Measurements from ENCODE around the gene RBM17.
"Not testable (repeated sequence)": the region's sequence is repeated elsewhere in the genome, so short reads cannot be mapped to it uniquely, and the experiment has no call there.

The RBM17 gene

GRCh38 chr10:6102128-6102527 lies 13.3 kb downstream of the RBM17 start:
- peaks cover 55% of the 10 kb centered on the region for H4K20me1 ChIP-seq (ENCODE audit: insufficient read depth, low read length)
- no peaks in the 10 kb centered on the region for H3K9me3 ChIP-seq (ENCODE audit: insufficient read depth, low read length, severe bottlenecking)
- H3K79me2 ChIP-seq (ENCODE audit: insufficient read depth, low read length) = peaks cover 75% of the 10 kb centered on the region
- no peak overlapping the region for H3K9ac ChIP-seq (ENCODE audit: low read depth, low read length)
- ATAC-seq (ENCODE audit: insufficient read depth, low read depth) (no peak), DNase-seq (no peak)
- H2AFZ ChIP-seq (ENCODE audit: low read depth, low read length) = no peak overlapping the region
- no peak overlapping the region for H3K4me3 ChIP-seq (ENCODE audit: low read depth in 1 of 2, low read length in 2 of 2)
- peaks cover 95% of the 10 kb centered on the region for H3K36me3 ChIP-seq (ENCODE audit: insufficient read depth, low read length)
- H3K4me1 ChIP-seq (ENCODE audit: insufficient read depth, low read length) = no peaks in the 10 kb centered on the region
- TF ChIP-seq EZH2 (IDR thresholded peaks at IDR 0.05; ENCODE audit: borderline replicate concordance, low read depth, low read length, severe bottlenecking) (no peak), CTCF (IDR thresholded peaks at IDR 0.05; ENCODE audit: borderline replicate concordance, extremely low read depth, low read length, poor library complexity, severe bottlenecking) (no peak)
- H3K27ac ChIP-seq (ENCODE audit: low read length) = no peak overlapping the region
- H3K4me2 ChIP-seq (ENCODE audit: insufficient read depth, low read length) = no peak overlapping the region
- H3K27me3 ChIP-seq (ENCODE audit: insufficient read depth, low read length, poor library complexity) = no peaks in the 10 kb centered on the region

- DNase-seq (no peak), ATAC-seq (ENCODE audit: insufficient read depth, low read depth) (no peak)
- H3K27me3 ChIP-seq (ENCODE audit: insufficient read depth, low read length, poor library complexity) = no peaks in the 10 kb centered on the region
- TF ChIP-seq EZH2 (IDR thresholded peaks at IDR 0.05; ENCODE audit: borderline replicate concordance, low read depth, low read length, severe bottlenecking) (no peak), CTCF (IDR thresholded peaks at IDR 0.05; ENCODE audit: borderline replicate concordance, extremely low read depth, low read length, poor library complexity, severe bottlenecking) (no peak)
- H3K27ac ChIP-seq (ENCODE audit: low read length) = no peak overlapping the region; the same call in 1 of the 2 replicates
- H4K20me1 ChIP-seq (ENCODE audit: insufficient read depth, low read length) = peaks cover 43% of the 10 kb centered on the region
- no peak overlapping the region for H2AFZ ChIP-seq (ENCODE audit: low read depth, low read length)
- H3K9ac ChIP-seq (ENCODE audit: low read depth, low read length) = no peak overlapping the region
- H3K4me1 ChIP-seq (ENCODE audit: insufficient read depth, low read length) = no peaks in the 10 kb centered on the region
- peaks cover 93% of the 10 kb centered on the region for H3K36me3 ChIP-seq (ENCODE audit: insufficient read depth, low read length)
- H3K4me2 ChIP-seq (ENCODE audit: insufficient read depth, low read length) = no peak overlapping the region
- no peak overlapping the region for H3K4me3 ChIP-seq (ENCODE audit: low read depth in 1 of 2, low read length in 2 of 2)
- no peaks in the 10 kb centered on the region for H3K9me3 ChIP-seq (ENCODE audit: insufficient read depth, low read length, severe bottlenecking)
- H3K79me2 ChIP-seq (ENCODE audit: insufficient read depth, low read length) = peaks cover 61% of the 10 kb centered on the region
Measured at GRCh38 chr10:6103591-6103990, 14.8 kb downstream of the RBM17 start.

GRCh38 chr10:6107616-6108015 lies 18.8 kb downstream of the RBM17 start:
- not testable (repeated sequence) for H3K9ac ChIP-seq (ENCODE audit: low read depth, low read length); H3K27ac ChIP-seq (ENCODE audit: low read length); H3K27me3 ChIP-seq (ENCODE audit: insufficient read depth, low read length, poor library complexity); H3K4me2 ChIP-seq (ENCODE audit: insufficient read depth, low read length); H3K4me1 ChIP-seq (ENCODE audit: insufficient read depth, low read length); H3K9me3 ChIP-seq (ENCODE audit: insufficient read depth, low read length, severe bottlenecking); DNase-seq; ATAC-seq (ENCODE audit: insufficient read depth, low read depth); H2AFZ ChIP-seq (ENCODE audit: low read depth, low read length); H3K4me3 ChIP-seq (ENCODE audit: low read depth in 1 of 2, low read length in 2 of 2)
- Histone ChIP-seq H4K20me1 (ENCODE audit: insufficient read depth, low read length) (peaks cover 32% of the 10 kb centered on the region), H3K79me2 (ENCODE audit: insufficient read depth, low read length) (peaks cover 39% of the 10 kb centered on the region), H3K36me3 (ENCODE audit: insufficient read depth, low read length) (peaks cover 98% of the 10 kb centered on the region)

GRCh38 chr10:6108072-6108471 lies 19.2 kb downstream of the RBM17 start:
- Histone ChIP-seq H3K4me3 (ENCODE audit: low read depth in 1 of 2, low read length in 2 of 2) (no peak overlapping the region), H3K4me2 (ENCODE audit: insufficient read depth, low read length) (no peak overlapping the region), H4K20me1 (ENCODE audit: insufficient read depth, low read length) (peaks cover 27% of the 10 kb centered on the region), H3K4me1 (ENCODE audit: insufficient read depth, low read length) (peaks cover 2% of the 10 kb centered on the region; the same call in 1 of the 2 replicates), H3K27ac (ENCODE audit: low read length) (no peak overlapping the region), H3K9me3 (ENCODE audit: insufficient read depth, low read length, severe bottlenecking) (no peaks in the 10 kb centered on the region), H3K9ac (ENCODE audit: low read depth, low read length) (no peak overlapping the region), H3K36me3 (ENCODE audit: insufficient read depth, low read length) (peaks cover 98% of the 10 kb centered on the region), H3K27me3 (ENCODE audit: insufficient read depth, low read length, poor library complexity) (no peaks in the 10 kb centered on the region), H2AFZ (ENCODE audit: low read depth, low read length) (no peak overlapping the region), H3K79me2 (ENCODE audit: insufficient read depth, low read length) (peaks cover 35% of the 10 kb centered on the region)
- DNase-seq (no peak), ATAC-seq (ENCODE audit: insufficient read depth, low read depth) (no peak)
- TF ChIP-seq EZH2 (IDR thresholded peaks at IDR 0.05; ENCODE audit: borderline replicate concordance, low read depth, low read length, severe bottlenecking) (no peak), CTCF (IDR thresholded peaks at IDR 0.05; ENCODE audit: borderline replicate concordance, extremely low read depth, low read length, poor library complexity, severe bottlenecking) (peak; percentile 3)

Data from DND-41 (cell line).